Right lobe of liver (tissue), 6 donors: ENCODE data around the gene WASHC4. TPM values are rescaled to one million over a fixed set of nuclear protein-coding genes. Genes with fewer than 3 reads are reported as not detected.

Experiments used
- ATAC-seq, 4 donors: fragments of 200-7000 bp; cut with Tn5 transposase; one replicate each; pipeline ENCODE4 v1.9.1; 2020; ENCODE audit warnings: mild to moderate bottlenecking in 4 of 4, moderate library complexity in 4 of 4
- DNase-seq, 3 donors: peaks; one replicate each; pipeline ENCODE4 v3.0.0-alpha.2; 2020
- H3K27ac ChIP-seq, 3 donors: fragments of 200-600 bp; one replicate each; pipeline ENCODE4 v1.8.0; 2022
- H3K27me3 ChIP-seq, 2 donors: fragments of 200-600 bp; one replicate each; pipeline ENCODE4 v1.8.0; 2022
- H3K36me3 ChIP-seq, 4 donors: fragments of 200-600 bp; sonication (generic) in 1 of 4; one replicate each; pipeline versions ENCODE4 v1.5.1 to v1.8.0; 2017 to 2022; ENCODE audit warnings: control low read depth in 1 of 4
- H3K4me1 ChIP-seq, 4 donors: fragments of 200-600 bp; sonication (generic) in 1 of 4; one replicate each; pipeline versions ENCODE4 v1.5.1 to v1.8.0; 2017 to 2022; ENCODE audit warnings: control low read depth in 1 of 4
- H3K4me3 ChIP-seq, 3 donors: fragments of 200-600 bp; one replicate each; pipeline ENCODE4 v1.8.0; 2022
- H3K9me3 ChIP-seq, 4 donors: fragments of 200-600 bp; sonication (generic) in 1 of 4; one replicate each; pipeline versions ENCODE4 v1.5.1 to v1.8.0; 2017 to 2022; ENCODE audit warnings: control low read depth in 1 of 4
- CTCF ChIP-seq, 4 donors: fragments of 200-600 bp in 3 of 4; fragments of 450-650 bp in 1 of 4; IDR thresholded peaks; one replicate each; pipeline versions ENCODE4 v1.5.1 to v1.8.0; 2016 to 2022; ENCODE audit warnings: antibody characterized with exemption in 4 of 4, mild to moderate bottlenecking in 2 of 4
- POLR2A ChIP-seq: fragments of 450-650 bp; IDR thresholded peaks from one replicate; pipeline ENCODE4 v1.6.1; 2017; ENCODE audit warnings: antibody characterized with exemption, mild to moderate bottlenecking
- WGBS: methylation state at CpG from one replicate; pipeline ENCODE4 v1.1.6; 2018; ENCODE audit warnings: low coverage, low lambda C conversion rate; ENCODE audit not compliant: insufficient coverage; ENCODE audit errors: missing lambda C conversion rate; 5-methylcytosine and 5-hydroxymethylcytosine counted together
- intact Hi-C, 2 donors: fragments of 100-400 bp; cut with DNase I; formaldehyde crosslinking; loops; one replicate each; pipeline versions ENCODE4 v1.11.2 to v1.14.1; 2022
- total RNA-seq, 6 experiments: library from RNA; depleted of rRNA in 2 of 6; stranded (reverse); fragments of >200 nt in 2 of 6; fragmentation: NEBNext Ultra II Directional in 3 of 6; extraction: Animal tissue kit (Norgen Biotek cat#: 25700) in 3 of 6; gene quantifications; one replicate each; pipeline versions ENCODE4 v1.1.0 to v1.2.4, GENCODE V29; 2016 to 2023
- donor health status: DM: no; HTN: yes; CAD: no.
- donor health status: DM: no; HTN: no; CAD: no.
- donor health status: DM: no; HTN: no; CAD: no.
- donor health status: DM: no; HTN: yes; CAD: no.
- donor health status: DM: no; HTN: yes; CAD: no.

The WASHC4 gene
- total RNA-seq, 6 experiments from 2014 or later: 24.4 to 51.4 (median 36.2) TPM

- WGBS: 76% methylated on average over 7 of the region's 7 CpGs
These were observed 7.1 kb upstream of the WASHC4 start for GRCh38 chr12:105100207-105100985.

GRCh38 chr12:105100998-105101397 is 6.5 kb upstream of the WASHC4 start:
- Histone ChIP-seq H3K4me3 (no peak overlapping the region), H3K9me3 (no peaks in the 10 kb centered on the region), H3K27ac (no peak overlapping the region), H3K27me3 (no peaks in the 10 kb centered on the region), H3K4me1 (no peaks in the 10 kb centered on the region), H3K36me3 (no peaks in the 10 kb centered on the region)
- TF ChIP-seq CTCF (IDR thresholded peaks at IDR 0.05): peak in 2 of 4 donors; percentile 15 to 22
- TF ChIP-seq POLR2A: no peak
- DNase-seq (no peak), ATAC-seq (no peak)
- intact Hi-C loops: no loop called here

More at GRCh38 chr12:105100207-105100985, 7.1 kb upstream of the WASHC4 start:
- peak in 1 of 4 donors; percentile 75 for ATAC-seq
- intact Hi-C loops: no loop called here
- TF ChIP-seq CTCF (IDR thresholded peaks at IDR 0.05) (no peak), POLR2A (no peak)
- DNase-seq: no peak
- Histone ChIP-seq H3K4me3 (no peak overlapping the region), H3K27me3 (no peaks in the 10 kb centered on the region), H3K27ac (no peak overlapping the region), H3K36me3 (no peaks in the 10 kb centered on the region), H3K4me1 (no peaks in the 10 kb centered on the region), H3K9me3 (peaks cover 0 to 5% (median 0%) of the 10 kb centered on the region in 4 donors)

GRCh38 chr12:105102673-105103072 is 4.9 kb upstream of the WASHC4 start:
- Histone ChIP-seq H3K36me3 (no peaks in the 10 kb centered on the region), H3K27ac (no peak overlapping the region), H3K4me1 (no peaks in the 10 kb centered on the region), H3K4me3 (no peak overlapping the region), H3K27me3 (no peaks in the 10 kb centered on the region), H3K9me3 (no peaks in the 10 kb centered on the region)
- DNase-seq (no peak), ATAC-seq (no peak)
- TF ChIP-seq CTCF (IDR thresholded peaks at IDR 0.05) (no peak), POLR2A (no peak)
- intact Hi-C loops: no loop called here

GRCh38 chr12:105104762-105105161 is 2.8 kb upstream of the WASHC4 start:
- Histone ChIP-seq H3K27ac (no peak overlapping the region), H3K27me3 (no peaks in the 10 kb centered on the region), H3K36me3 (no peaks in the 10 kb centered on the region), H3K9me3 (no peaks in the 10 kb centered on the region), H3K4me3 (no peak overlapping the region), H3K4me1 (peaks cover 0 to 12% (median 3%) of the 10 kb centered on the region in 4 donors)
- ATAC-seq (no peak), DNase-seq (no peak)
- WGBS: 68% methylated on average over 1 of the region's 1 CpG
- intact Hi-C loops: no loop called here
- TF ChIP-seq POLR2A: no peak
- no peak for TF ChIP-seq CTCF (IDR thresholded peaks at IDR 0.05)
